ENCODE results near the gene GSDMA. TPM values are rescaled to one million over a fixed set of nuclear protein-coding genes. Genes with fewer than 3 reads are reported as not detected.
"Not testable (repeated sequence)": the region's sequence is repeated elsewhere in the genome, so short reads cannot be mapped to it uniquely, and the experiment has no call there.

Gene GSDMA
- total RNA-seq, 3 donors from 2014 or later: 0.32 to 1.6 (median 0.41) TPM

- DNase-seq (peak; percentile 21), ATAC-seq (peak; percentile 97)
- no peaks in the 10 kb centered on the region for H3K36me3 Mint-ChIP-seq (ENCODE audit: insufficient read depth)
- H3K4me1 Mint-ChIP-seq (ENCODE audit: low read depth): peaks cover 14% of the 10 kb centered on the region
- H3K27me3 Mint-ChIP-seq (ENCODE audit: low read depth): peaks cover 2% of the 10 kb centered on the region
- H3K9me3 Mint-ChIP-seq: no peaks in the 10 kb centered on the region
- H3K4me3 Mint-ChIP-seq: no peak overlapping the region
Observed at GRCh38 chr17:39939588-39940419, 23.0 kb upstream of the GSDMA start.

- no peak overlapping the region for H3K4me3 Mint-ChIP-seq
- no peak for ATAC-seq
- H3K27me3 Mint-ChIP-seq (ENCODE audit: low read depth): peaks cover 2% of the 10 kb centered on the region
- peaks cover 24% of the 10 kb centered on the region for H3K4me1 Mint-ChIP-seq (ENCODE audit: low read depth)
- no peaks in the 10 kb centered on the region for H3K9me3 Mint-ChIP-seq
- H3K36me3 Mint-ChIP-seq (ENCODE audit: insufficient read depth): no peaks in the 10 kb centered on the region
- no peak for DNase-seq
Observed at GRCh38 chr17:39943702-39944392, 19.0 kb upstream of the GSDMA start.

- no peak for ATAC-seq
- peaks cover 2% of the 10 kb centered on the region for H3K27me3 Mint-ChIP-seq (ENCODE audit: low read depth)
Observed at GRCh38 chr17:39944393-39944711, 18.5 kb upstream of the GSDMA start.

GRCh38 chr17:39946551-39947330 is 16.1 kb upstream of the GSDMA start:
- H3K27me3 Mint-ChIP-seq (ENCODE audit: low read depth): peaks cover 2% of the 10 kb centered on the region
- H3K9me3 Mint-ChIP-seq: no peaks in the 10 kb centered on the region
- H3K4me3 Mint-ChIP-seq: no peak overlapping the region
- no peak for ATAC-seq
- H3K36me3 Mint-ChIP-seq (ENCODE audit: insufficient read depth): no peaks in the 10 kb centered on the region
- no peak for DNase-seq
- H3K4me1 Mint-ChIP-seq (ENCODE audit: low read depth): peaks cover 12% of the 10 kb centered on the region

More at GRCh38 chr17:39944393-39944711, 18.5 kb upstream of the GSDMA start:
- DNase-seq: no peak
- H3K9me3 Mint-ChIP-seq: no peaks in the 10 kb centered on the region
- no peak overlapping the region for H3K4me3 Mint-ChIP-seq
- H3K4me1 Mint-ChIP-seq (ENCODE audit: low read depth): peaks cover 21% of the 10 kb centered on the region
- H3K36me3 Mint-ChIP-seq (ENCODE audit: insufficient read depth): no peaks in the 10 kb centered on the region

- not testable (repeated sequence) for ATAC-seq; H3K36me3 Mint-ChIP-seq (ENCODE audit: insufficient read depth); H3K4me3 Mint-ChIP-seq; H3K9me3 Mint-ChIP-seq; H3K27me3 Mint-ChIP-seq (ENCODE audit: low read depth); DNase-seq
- H3K4me1 Mint-ChIP-seq (ENCODE audit: low read depth): peaks cover 20% of the 10 kb centered on the region
Observed at GRCh38 chr17:39948489-39948828, 14.3 kb upstream of the GSDMA start.

GRCh38 chr17:39949028-39949427 is 13.8 kb upstream of the GSDMA start:
- ATAC-seq: no peak

GRCh38 chr17:39950871-39951348 is 11.9 kb upstream of the GSDMA start:
- DNase-seq: no peak
- peaks cover 23% of the 10 kb centered on the region for H3K4me1 Mint-ChIP-seq (ENCODE audit: low read depth)
- no peak overlapping the region for H3K4me3 Mint-ChIP-seq
- ATAC-seq: no peak
- H3K9me3 Mint-ChIP-seq: no peaks in the 10 kb centered on the region
- H3K27me3 Mint-ChIP-seq (ENCODE audit: low read depth): no peaks in the 10 kb centered on the region
- H3K36me3 Mint-ChIP-seq (ENCODE audit: insufficient read depth): no peaks in the 10 kb centered on the region

More at GRCh38 chr17:39949028-39949427, 13.8 kb upstream of the GSDMA start:
- no peaks in the 10 kb centered on the region for H3K36me3 Mint-ChIP-seq (ENCODE audit: insufficient read depth)
- H3K27me3 Mint-ChIP-seq (ENCODE audit: low read depth): no peaks in the 10 kb centered on the region
- H3K4me1 Mint-ChIP-seq (ENCODE audit: low read depth): peaks cover 23% of the 10 kb centered on the region
- H3K4me3 Mint-ChIP-seq: no peak overlapping the region
- DNase-seq: no peak
- no peaks in the 10 kb centered on the region for H3K9me3 Mint-ChIP-seq

GRCh38 chr17:39951924-39952679 is 10.7 kb upstream of the GSDMA start:
- Mint-ChIP-seq H3K27me3 (ENCODE audit: low read depth) (no peaks in the 10 kb centered on the region), H3K36me3 (ENCODE audit: insufficient read depth) (no peaks in the 10 kb centered on the region), H3K4me1 (ENCODE audit: low read depth) (peaks cover 23% of the 10 kb centered on the region), H3K9me3 (no peaks in the 10 kb centered on the region), H3K4me3 (peak overlapping the region; percentile 64)
- no peak for DNase-seq
- ATAC-seq: peak; percentile 10 to 15

- H3K4me1 Mint-ChIP-seq (ENCODE audit: low read depth): peaks cover 17% of the 10 kb centered on the region
- H3K4me3 Mint-ChIP-seq: peak overlapping the region; percentile 76
- no peaks in the 10 kb centered on the region for H3K9me3 Mint-ChIP-seq
- no peaks in the 10 kb centered on the region for H3K27me3 Mint-ChIP-seq (ENCODE audit: low read depth)
- H3K36me3 Mint-ChIP-seq (ENCODE audit: insufficient read depth): no peaks in the 10 kb centered on the region
- peak; percentile 85 for ATAC-seq
- DNase-seq: peak; percentile 95
Observed at GRCh38 chr17:39952680-39953470, 9.9 kb upstream of the GSDMA start.

- no peaks in the 10 kb centered on the region for H3K36me3 Mint-ChIP-seq (ENCODE audit: insufficient read depth)
- no peak for DNase-seq
Observed at GRCh38 chr17:39953471-39953888, 9.3 kb upstream of the GSDMA start.

GRCh38 chr17:39954876-39955275 is 7.9 kb upstream of the GSDMA start:
- H3K4me1 Mint-ChIP-seq (ENCODE audit: low read depth): peaks cover 18% of the 10 kb centered on the region
- no peak for ATAC-seq
- H3K4me3 Mint-ChIP-seq: no peak overlapping the region
- no peak for DNase-seq
- H3K27me3 Mint-ChIP-seq (ENCODE audit: low read depth): no peaks in the 10 kb centered on the region
- H3K36me3 Mint-ChIP-seq (ENCODE audit: insufficient read depth): no peaks in the 10 kb centered on the region
- H3K9me3 Mint-ChIP-seq: no peaks in the 10 kb centered on the region

More at GRCh38 chr17:39953471-39953888, 9.3 kb upstream of the GSDMA start:
- no peak for ATAC-seq
- Mint-ChIP-seq H3K4me3 (peak overlapping the region; percentile 76), H3K27me3 (ENCODE audit: low read depth) (no peaks in the 10 kb centered on the region), H3K4me1 (ENCODE audit: low read depth) (peaks cover 14% of the 10 kb centered on the region), H3K9me3 (no peaks in the 10 kb centered on the region)

GRCh38 chr17:39955726-39956225 is 7.0 kb upstream of the GSDMA start:
- Mint-ChIP-seq H3K9me3 (no peaks in the 10 kb centered on the region), H3K27me3 (ENCODE audit: low read depth) (no peaks in the 10 kb centered on the region), H3K36me3 (ENCODE audit: insufficient read depth) (no peaks in the 10 kb centered on the region), H3K4me3 (no peak overlapping the region), H3K4me1 (ENCODE audit: low read depth) (peaks cover 18% of the 10 kb centered on the region)
- ATAC-seq (no peak), DNase-seq (no peak)

GRCh38 chr17:39960524-39961041 is 2.2 kb upstream of the GSDMA start:
- peaks cover 26% of the 10 kb centered on the region for H3K4me1 Mint-ChIP-seq (ENCODE audit: low read depth)
- H3K9me3 Mint-ChIP-seq: no peaks in the 10 kb centered on the region
- ATAC-seq: no peak
- no peak overlapping the region for H3K4me3 Mint-ChIP-seq
- H3K27me3 Mint-ChIP-seq (ENCODE audit: low read depth): no peaks in the 10 kb centered on the region
- no peak for DNase-seq
- no peaks in the 10 kb centered on the region for H3K36me3 Mint-ChIP-seq (ENCODE audit: insufficient read depth)

Data from activated T-cell treated with anti-CD3 and anti-CD28 coated beads, Interleukin-2, amount 50 U/mL, for 4 hours (primary cell).